K562 (cell line): ENCODE data around the gene ANXA4. TPM values are rescaled to one million over a fixed set of nuclear protein-coding genes. Genes with fewer than 3 reads are reported as not detected.

Experiments used
- ATAC-seq: fragments of 200-7000 bp; cut with Tn5 transposase; 3 replicates; pipeline ENCODE4 v1.9.1; 2020; ENCODE audit warnings: moderate library complexity
- BruUV-seq: library from RNA; stranded (reverse); fragments of 400-500 nt; replicated peaks from 2 replicates; lab custom pipeline; 2021; lab: Mats Ljungman, UMichigan
- CTCF ChIA-PET: fragments of 300-600 bp; formaldehyde crosslinking; extraction: SDS; loops from one replicate; lab custom pipeline; 2021; ENCODE audit warnings: low intra/inter-chr PET ratio; lab: Yijun Ruan, JAX
- POLR2A ChIA-PET: fragments of 300-600, 350-650 bp; sonication (Branson Sonifier 250); formaldehyde crosslinking; extraction: SDS; loops from one replicate; lab custom pipeline; 2021; ENCODE audit warnings: antibody characterized with exemption, inconsistent platforms; lab: Yijun Ruan, JAX
- DNase-seq, 4 experiments: peaks; one replicate each; pipeline versions ENCODE4 v3.0.0 to v3.0.0-alpha.2; 2011 to 2018; ENCODE audit warnings: low spot score in 3 of 4, mixed read lengths in 3 of 4; ENCODE audit errors: extremely low read depth in 1 of 4
- FAIRE-seq: peaks from 2 replicates; lab custom pipeline; 2011; peaks lifted over from hg19 to GRCh38; lab: Jason Lieb, UNC
- H2AFZ ChIP-seq: 2 replicates; pipeline ENCODE4 v1.6.0; 2011; ENCODE audit warnings: low read depth, low read length, control low read depth, inconsistent platforms
- H3K27ac ChIP-seq: fragments of 200-600 bp; 3 replicates; pipeline ENCODE4 v1.8.0; 2011; ENCODE audit warnings: low read depth, mild to moderate bottlenecking, control low read depth, inconsistent platforms, low read length, moderate library complexity, mixed read lengths; ENCODE audit errors: extremely low read depth
- H3K27me3 ChIP-seq, 2 experiments: fragments of 300-600 bp in 1 of 2; 2 replicates in 1 of 2; 3 replicates in 1 of 2; pipeline versions ENCODE4 v1.6.0 to v1.8.0; 2011; ENCODE audit warnings: inconsistent platforms in 2 of 2, low read length in 2 of 2, mild to moderate bottlenecking in 1 of 2, mixed read lengths in 1 of 2, moderate library complexity in 1 of 2; ENCODE audit not compliant: control insufficient read depth in 2 of 2, insufficient read depth in 2 of 2
- H3K36me3 ChIP-seq: fragments of 300-600 bp; 3 replicates; pipeline ENCODE4 v1.8.0; 2011; ENCODE audit warnings: mild to moderate bottlenecking, low read length, inconsistent platforms; ENCODE audit not compliant: control insufficient read depth, insufficient read depth
- H3K4me1 ChIP-seq, 2 experiments: fragments of 200-600 bp in 1 of 2; replicated peaks in 1 of 2; 2 replicates in 1 of 2; 3 replicates in 1 of 2; pipeline versions ENCODE4 v1.5.1 to v1.8.0; 2011; ENCODE audit warnings: inconsistent platforms in 2 of 2, low read length in 2 of 2, mild to moderate bottlenecking in 1 of 2, mixed read lengths in 1 of 2, moderate library complexity in 1 of 2; ENCODE audit not compliant: control insufficient read depth in 2 of 2, insufficient read depth in 2 of 2
- H3K4me2 ChIP-seq: 2 replicates; pipeline ENCODE4 v1.6.1; 2011; ENCODE audit warnings: low read length, control low read depth, inconsistent platforms, mixed read lengths; ENCODE audit not compliant: insufficient read depth
- H3K4me3 ChIP-seq: fragments of 200-600 bp; sonication (generic), shearing (Covaris generic); 2 replicates; pipeline ENCODE4 v1.5.1; 2016; ENCODE audit warnings: control low read depth, inconsistent platforms
- H3K79me2 ChIP-seq: fragments of 200-600 bp; 3 replicates; pipeline ENCODE4 v1.8.0; 2011; ENCODE audit warnings: low read length, inconsistent platforms; ENCODE audit not compliant: control insufficient read depth, insufficient read depth
- H3K9ac ChIP-seq, 2 experiments: 2 replicates each; pipeline versions ENCODE4 v1.6.0 to v1.6.1; 2011; ENCODE audit warnings: low read depth in 2 of 2, low read length in 2 of 2, control low read depth in 1 of 2, inconsistent platforms in 1 of 2, mild to moderate bottlenecking in 1 of 2, mixed read lengths in 1 of 2; ENCODE audit not compliant: insufficient read depth in 1 of 2
- H3K9me1 ChIP-seq: one replicate; pipeline ENCODE4 v1.6.0; 2011; ENCODE audit warnings: inconsistent platforms, mild to moderate bottlenecking, low read length, moderate library complexity; ENCODE audit not compliant: control insufficient read depth, insufficient read depth
- H3K9me3 ChIP-seq: replicated peaks from 2 replicates; pipeline ENCODE4 v1.5.1; 2011; ENCODE audit warnings: low read depth, low read length, inconsistent platforms; ENCODE audit not compliant: control insufficient read depth, insufficient read depth
- H4K20me1 ChIP-seq: replicated peaks from 2 replicates; pipeline ENCODE4 v1.6.1; 2011; ENCODE audit warnings: low read length, inconsistent platforms, mixed read lengths; ENCODE audit not compliant: control insufficient read depth, insufficient read depth
- BRD9 ChIP-seq: fragments of 450-650 bp; IDR thresholded peaks from 2 replicates; pipeline ENCODE4 v1.6.1; 2018; ENCODE audit warnings: low read depth; ENCODE audit not compliant: partially characterized antibody
- CCNT2 ChIP-seq: IDR thresholded peaks from 2 replicates; pipeline ENCODE4 v1.6.1; 2011; ENCODE audit warnings: borderline replicate concordance, low read depth, mild to moderate bottlenecking, moderate library complexity, mixed read lengths, low read length; ENCODE audit not compliant: insufficient read length; ENCODE audit errors: extremely low read depth
- ETV1 ChIP-seq: fragments of 450-650 bp; conservative IDR thresholded peaks from 2 replicates; pipeline ENCODE4 v1.6.1; 2016; ENCODE audit warnings: missing genetic modification characterization, control low read depth, low read depth, missing compliant biosample characterization
- GABPB2 ChIP-seq: fragments of 250-450 bp; sonication (Bioruptor Pico); conservative IDR thresholded peaks from 2 replicates; pipeline ENCODE4 v1.5.1; 2021; ENCODE audit warnings: mild to moderate bottlenecking
- POLR2AphosphoS5 ChIP-seq: IDR thresholded peaks from 2 replicates; pipeline ENCODE4 v1.6.1; 2011; ENCODE audit warnings: mild to moderate bottlenecking, low read depth, low read length, moderate library complexity; ENCODE audit not compliant: control insufficient read depth, insufficient read depth
- RCOR1 ChIP-seq, 2 experiments: IDR thresholded peaks; 2 replicates each; pipeline ENCODE4 v1.6.1; 2012; ENCODE audit warnings: low read depth in 2 of 2, low read length in 2 of 2, borderline replicate concordance in 1 of 2, improper control_type of control experiment in 1 of 2
- SREBF2 ChIP-seq: sonication (generic); formaldehyde crosslinking; IDR thresholded peaks from 2 replicates; pipeline ENCODE4 v1.4.0; 2020; ENCODE audit warnings: mild to moderate bottlenecking, missing genetic modification reagents
- TAF7 ChIP-seq: fragments of 450-650 bp; IDR thresholded peaks from 2 replicates; pipeline ENCODE4 v1.6.1; 2016; ENCODE audit warnings: missing genetic modification characterization, missing compliant biosample characterization
- ZNF589 ChIP-seq: fragments of 200-800 bp; sonication (Bioruptor generic); IDR thresholded peaks from 2 replicates; pipeline ENCODE4 v1.6.1; 2016; ENCODE audit warnings: low read depth, missing genetic modification characterization, missing compliant biosample characterization
- ZNF780A ChIP-seq: fragments of 250-450 bp; sonication (Bioruptor Pico); IDR thresholded peaks from 2 replicates; pipeline ENCODE4 v1.5.0; 2021; ENCODE audit warnings: mild to moderate bottlenecking
- WGBS: fragments of 100-300 bp; shearing (Covaris generic); methylation state at CpG from one replicate; pipeline ENCODE4 v1.1.6; 2016; ENCODE audit warnings: low coverage, mixed read lengths; ENCODE audit not compliant: insufficient coverage; ENCODE audit errors: missing lambda C conversion rate; 5-methylcytosine and 5-hydroxymethylcytosine counted together
- in situ Hi-C: fragments of 300-500 bp; cut with MboI; formaldehyde crosslinking; loops from 4 replicates; pipeline ENCODE4 v1.15.0; 2018; ENCODE audit warnings: inconsistent platforms, mixed read lengths
- intact Hi-C: fragments of 100-400 bp; cut with micrococcal nuclease; formaldehyde crosslinking; loops from 2 replicates; pipeline ENCODE4 v1.14.2; 2022
- polyA plus RNA-seq, 8 experiments: library from polyadenylated mRNA; depleted of rRNA in 4 of 8; stranded (reverse) in 5 of 8; unstranded in 3 of 8; fragments of >200 nt; fragmentation: Nextera tagmentation in 2 of 8; fragmentation: Illumina TruSeq in 1 of 8; extraction: Ambion mirVana in 2 of 8; extraction: Trizol in 1 of 8; gene quantifications; 2 replicates each; pipeline versions ENCODE4 v1.2.1 to v1.2.3, GENCODE V29; 2011 to 2014; ENCODE audit warnings: inconsistent platforms in 1 of 8, missing spikeins in 1 of 8
- total RNA-seq, 7 experiments: library from RNA; depleted of rRNA in 6 of 7; stranded (reverse); fragments of >200 nt in 6 of 7; fragmentation: Illumina TruSeq in 2 of 7; extraction: Trizol in 2 of 7; gene quantifications; 2 replicates each; pipeline versions ENCODE4 v1.2.1 to v1.2.3, GENCODE V29; 2011 to 2021; ENCODE audit warnings: low replicate concordance in 1 of 7

Gene ANXA4
- total and polyA plus RNA-seq, 9 of the 15 experiments (the other 6 are each of a cell fraction or from before 2014, with no cell fraction given), result 3.4 to 13.6 (median 11.6) TPM

DNA sequence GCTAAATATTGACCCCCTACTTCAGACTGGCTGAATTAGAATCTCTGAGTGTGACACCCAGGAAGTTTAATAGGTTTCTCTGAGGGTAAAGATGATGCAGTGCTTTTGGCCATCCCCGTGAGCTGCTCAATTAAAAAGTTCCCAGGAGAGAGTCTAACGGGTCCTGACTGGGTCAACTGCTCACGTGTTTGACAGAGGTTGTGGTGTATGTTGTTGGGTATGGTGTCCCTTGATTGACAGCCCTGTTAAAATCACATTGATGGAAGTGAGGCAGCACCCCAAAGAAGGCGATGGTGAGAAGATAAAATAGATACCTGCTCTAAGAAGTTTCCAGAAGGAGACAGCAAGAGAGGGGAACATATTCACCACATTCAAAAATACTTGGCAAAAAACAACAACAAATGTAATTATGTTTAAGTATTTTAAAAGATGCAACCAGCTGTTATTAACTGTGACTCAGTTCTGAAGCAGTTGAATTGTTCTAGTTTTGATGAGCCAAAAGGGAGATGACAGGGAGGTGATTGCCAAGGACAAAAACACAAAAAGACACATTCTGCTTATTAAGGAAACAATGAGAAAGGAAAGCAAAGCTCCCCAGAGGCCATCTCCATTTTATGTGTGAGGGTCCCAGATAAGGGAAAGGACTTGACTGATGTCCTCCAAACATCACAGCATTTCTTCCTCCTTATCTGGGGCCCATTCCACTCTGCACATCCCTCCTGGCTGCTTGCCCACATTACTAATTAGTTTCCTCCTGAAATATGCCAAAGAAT, 76.0 kb downstream of the ANXA4 start (continued):
- TF ChIP-seq CCNT2 (peak; percentile 69), RCOR1 (IDR thresholded peaks at IDR 0.05; ENCODE audit: borderline replicate concordance in 1 of 2, low read depth in 2 of 2, low read length in 2 of 2) (peak; percentile 58 to 91; a peak in 3 of 4 replicates), ZNF589 (CRISPR knock-in tag) (no peak), POLR2AphosphoS5 (peak; percentile 75; the same call in 1 of the 2 replicates), BRD9 (no peak)

DNA sequence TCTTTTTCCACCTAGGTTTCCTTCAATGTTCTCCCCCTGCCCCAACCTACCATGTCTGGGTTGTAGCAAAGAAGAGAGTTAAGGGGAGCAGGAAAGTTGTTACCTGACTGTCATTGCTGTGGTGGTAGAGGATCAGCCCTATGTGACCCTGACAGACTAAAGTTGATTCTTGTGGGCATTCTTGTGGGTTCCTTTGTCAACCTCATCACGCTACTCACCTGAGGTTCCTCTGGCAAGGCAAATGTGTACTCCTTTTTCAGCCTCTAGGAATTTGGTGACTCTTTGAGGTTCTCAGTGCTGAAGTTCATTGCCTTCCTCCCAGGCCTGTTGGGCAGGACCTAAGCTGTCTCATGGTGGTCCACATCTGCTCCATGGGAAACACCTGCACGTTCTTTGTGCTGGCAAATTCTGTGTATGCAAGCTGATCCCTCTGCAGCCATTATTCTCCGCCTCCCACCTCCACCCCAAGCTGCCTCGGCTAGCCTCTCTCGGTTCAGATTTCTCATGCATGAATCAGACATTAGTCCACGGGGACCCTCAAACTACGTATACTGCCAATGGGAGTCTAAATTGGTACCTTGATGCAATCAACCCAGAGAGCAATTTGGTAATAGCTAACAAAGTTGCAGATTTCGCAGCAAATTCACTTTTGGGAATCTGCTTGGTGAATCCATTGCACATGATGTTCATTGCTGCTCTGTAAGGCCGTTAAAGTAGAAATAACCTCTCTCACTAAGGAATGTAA, 86.0 kb downstream of the ANXA4 start:
- no peak overlapping the region for H3K4me3 ChIP-seq
- 55% methylated on average over 9 of the region's 9 CpGs for WGBS
- H3K27me3 ChIP-seq, result no peaks in the 10 kb centered on the region
- H3K4me2 ChIP-seq, result peak overlapping the region; percentile 93
- no peaks in the 10 kb centered on the region for H3K9me1 ChIP-seq
- intact Hi-C loops, result loop anchor here (10.0 kb wide), 1 partner anchor 67 kb away; the partner anchor contains the start of gene SNRNP27
- peaks cover 35% of the 10 kb centered on the region for H3K79me2 ChIP-seq
- ChIA-PET POLR2A (interaction anchor here (0.6 to 2.8 kb wide), 7 partner anchors 10 to 103 kb away, joined by 3 to 18 read pairs (median 5); no protein-coding TSS in a partner anchor), CTCF (no interaction called here)
- no TSS peak for BruUV-seq
- ATAC-seq (no peak), DNase-seq (no peak), FAIRE-seq (no peak)
- H3K36me3 ChIP-seq, result peaks cover 8% of the 10 kb centered on the region; the same call in 1 of the 3 replicates
- H4K20me1 ChIP-seq, result no peaks in the 10 kb centered on the region
- peaks cover 20 to 26% of the 10 kb centered on the region in 2 experiments for H3K4me1 ChIP-seq
- TF ChIP-seq TAF7 (tag), result no peak
- no peak for TF ChIP-seq GABPB2
- TF ChIP-seq ZNF780A (CRISPR knock-in tag), result no peak
- no peak for TF ChIP-seq SREBF2 (CRISPR knock-in tag)
- TF ChIP-seq ETV1 (tag), result 0 out of 2 replicates have a peak, but pooled peaks have one; percentile 18
- TF ChIP-seq, all 486 proteins: peak for 1
- H3K27ac ChIP-seq, result peak overlapping the region; percentile 93; the same call in 2 of the 3 replicates
- H2AFZ ChIP-seq, result peak overlapping the region; percentile 98
- in situ Hi-C loops, result no loop called here
- no peaks in the 10 kb centered on the region; the same call in 1 of the 2 replicates for H3K9me3 ChIP-seq
- peak overlapping the region; percentile 73 to 87; a peak in 3 of 4 replicates for H3K9ac ChIP-seq
